ENCODE results near the gene CIAO2B. TPM values are rescaled to one million over a fixed set of nuclear protein-coding genes. Genes with fewer than 3 reads are reported as not detected.

The CIAO2B gene
- total RNA-seq, 1 experiment from 2014 or later: 147 TPM

DNA sequence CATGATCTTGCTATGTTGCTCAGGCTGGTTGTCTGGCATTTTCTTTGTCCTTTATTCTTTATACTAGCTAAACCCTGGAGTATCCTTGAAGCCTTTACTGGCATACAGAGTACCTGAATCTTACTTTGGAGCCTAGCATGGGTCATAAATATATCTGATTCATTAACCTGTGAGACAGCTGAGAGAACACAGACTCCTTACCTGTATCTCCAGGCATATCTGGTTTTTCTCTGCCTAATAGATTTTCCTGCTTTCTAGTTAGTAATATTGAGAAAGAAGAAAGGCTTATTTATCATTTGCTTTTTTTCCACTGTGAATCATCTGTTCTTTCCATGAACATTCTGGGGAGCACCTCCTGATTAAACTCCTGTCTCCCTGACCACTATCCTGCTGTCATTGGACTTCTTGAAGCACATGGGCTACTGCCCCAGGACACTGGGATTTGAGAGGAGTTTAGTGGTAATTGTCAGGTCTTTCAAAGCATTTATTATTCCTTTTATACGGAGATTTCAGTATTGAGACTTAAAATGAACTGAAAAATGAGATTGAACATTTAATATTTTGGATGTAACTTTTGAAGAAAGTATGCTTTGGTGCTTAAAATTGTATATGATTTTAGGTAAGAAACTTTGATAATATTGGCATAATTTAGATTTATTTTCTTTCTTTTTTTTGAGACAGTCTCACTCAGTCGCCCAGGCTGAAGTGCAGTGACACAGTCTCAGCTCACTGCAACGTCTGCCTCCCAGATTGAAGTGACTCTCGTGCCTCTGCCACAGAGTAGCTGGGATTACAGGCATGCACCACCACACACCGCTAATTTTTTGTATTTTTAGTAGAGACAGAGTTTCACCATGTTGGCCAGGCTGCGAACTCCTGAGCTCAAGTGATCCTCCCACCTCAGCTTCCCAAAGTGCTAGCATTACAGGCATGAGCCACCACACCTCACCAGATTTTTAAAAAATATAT is 45.3 kb downstream of the CIAO2B start:
- peak; percentile 35 for DNase-seq (ENCODE audit: low read depth)

DNA sequence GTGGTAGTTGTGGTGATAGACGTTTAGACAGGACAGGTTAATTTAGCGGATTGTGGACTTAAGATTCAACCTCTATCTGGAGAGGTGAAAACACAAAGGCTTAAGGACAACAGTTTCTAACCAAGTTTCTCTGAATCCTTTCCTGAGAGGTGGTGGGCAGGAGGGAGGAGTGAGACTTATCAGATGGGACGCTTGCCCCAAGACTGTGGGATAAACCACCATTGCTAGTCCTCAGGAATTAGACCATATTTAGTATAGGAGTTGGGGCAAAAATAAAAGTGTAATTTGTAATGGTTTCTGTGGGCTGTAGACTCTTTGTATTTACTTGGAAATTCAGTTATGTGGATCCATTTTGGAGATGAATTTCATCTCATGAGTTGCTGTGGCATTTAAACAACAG is 47.3 kb downstream of the CIAO2B start:
- DNase-seq (ENCODE audit: low read depth): no peak

DNA sequence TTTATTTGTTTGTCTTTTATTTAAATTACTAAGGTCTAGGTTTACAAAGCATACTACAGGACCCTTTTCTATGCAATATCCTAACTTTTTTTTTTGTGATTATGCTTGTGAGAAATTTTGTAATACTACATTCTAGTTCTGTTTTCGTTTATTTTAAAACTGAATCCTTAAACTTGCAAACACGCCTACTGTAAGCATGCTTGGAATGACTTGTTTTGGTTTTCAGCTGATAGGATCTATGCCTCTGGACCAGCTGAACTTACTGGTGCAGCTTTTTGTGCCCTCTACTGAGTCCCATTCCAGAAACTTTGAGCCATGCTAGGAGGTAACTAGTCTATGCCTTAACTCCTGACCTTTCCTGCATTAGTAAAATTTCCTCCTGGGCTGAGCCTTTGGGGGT is 47.9 kb downstream of the CIAO2B start:
- no peak for DNase-seq (ENCODE audit: low read depth)

DNA sequence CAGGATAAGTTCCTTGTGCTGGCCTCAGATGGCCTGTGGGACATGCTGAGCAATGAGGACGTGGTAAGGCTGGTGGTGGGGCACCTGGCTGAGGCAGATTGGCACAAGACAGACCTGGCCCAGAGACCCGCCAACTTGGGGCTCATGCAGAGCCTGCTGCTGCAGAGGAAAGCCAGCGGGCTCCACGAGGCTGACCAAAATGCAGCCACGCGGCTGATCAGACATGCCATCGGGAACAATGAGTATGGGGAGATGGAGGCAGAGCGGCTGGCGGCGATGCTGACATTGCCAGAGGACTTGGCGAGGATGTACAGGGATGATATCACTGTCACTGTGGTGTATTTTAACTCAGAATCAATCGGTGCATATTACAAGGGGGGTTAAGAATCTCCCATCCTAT is 48.7 kb downstream of the CIAO2B start:
- no peak for DNase-seq (ENCODE audit: low read depth)

DNA sequence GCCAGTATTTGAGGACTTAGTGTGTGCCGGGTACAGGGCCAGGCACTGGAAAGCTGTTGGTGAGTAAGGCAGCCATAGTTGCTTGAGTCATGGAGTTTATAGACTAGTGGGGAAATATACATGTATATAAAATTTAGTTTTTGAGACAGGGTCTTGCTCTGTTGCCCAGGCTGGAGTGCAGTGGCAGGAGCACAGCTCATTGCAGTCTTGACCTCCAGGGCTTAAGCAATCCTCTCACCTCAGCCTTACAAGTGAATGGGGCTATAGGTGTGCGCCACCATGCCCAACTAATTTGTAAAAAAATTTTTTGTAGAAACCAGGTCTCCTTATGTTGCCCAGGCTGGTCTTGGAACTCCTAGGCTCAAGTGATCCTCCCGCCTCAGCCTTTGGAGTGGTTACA is 51.5 kb downstream of the CIAO2B start:
- DNase-seq (ENCODE audit: low read depth): no peak

Other genes starting within 250 kb of the CIAO2B start
- gene CMTM4, start 237.7 kb downstream of the CIAO2B start, total RNA-seq (2014; rRNA removed): 11.9 and 16.4 TPM in 2 replicates
- 110 and 117 TPM in 2 replicates for gene DYNC1LI2, start 182.8 kb downstream of the CIAO2B start, total RNA-seq (2014; rRNA removed)
- not detected in 2 replicates for gene TERB1, start 132.8 kb downstream of the CIAO2B start, total RNA-seq (2014; rRNA removed)
- gene NAE1, start 103.4 kb downstream of the CIAO2B start, total RNA-seq (2014; rRNA removed): 77.2 and 85.9 TPM in 2 replicates
- not detected in 2 replicates for gene CA7, start 90.0 kb downstream of the CIAO2B start, total RNA-seq (2014; rRNA removed)
- gene PDP2, start 53.9 kb downstream of the CIAO2B start, total RNA-seq (2014; rRNA removed): 8.1 and 10.0 TPM in 2 replicates
- gene CDH16, start 15.5 kb downstream of the CIAO2B start, total RNA-seq (2014; rRNA removed): not detected in 2 replicates
- 1.1 and 1.7 TPM in 2 replicates for gene RRAD, start 8.9 kb downstream of the CIAO2B start, total RNA-seq (2014; rRNA removed)
- 45.8 and 53.4 TPM in 2 replicates for gene CES2, start 1.1 kb upstream of the CIAO2B start, total RNA-seq (2014; rRNA removed)
- gene CES3, start 26.9 kb upstream of the CIAO2B start, total RNA-seq (2014; rRNA removed): 0.75 and 0.96 TPM in 2 replicates
- 0.06 and 0.77 TPM in 2 replicates for gene CES4A, start 54.2 kb upstream of the CIAO2B start, total RNA-seq (2014; rRNA removed)
- 121 and 123 TPM in 2 replicates for gene CBFB, start 94.7 kb upstream of the CIAO2B start, total RNA-seq (2014; rRNA removed)
- gene PHAF1, start 175.5 kb upstream of the CIAO2B start, total RNA-seq (2014; rRNA removed): 16.1 and 24.3 TPM in 2 replicates
- 75.5 and 85.0 TPM in 2 replicates for gene B3GNT9, start 216.6 kb upstream of the CIAO2B start, total RNA-seq (2014; rRNA removed)
- gene TRADD, start 225.5 kb upstream of the CIAO2B start, total RNA-seq (2014; rRNA removed): 31.2 and 46.0 TPM in 2 replicates
- 24.5 and 32.5 TPM in 2 replicates for gene FBXL8, start 225.6 kb upstream of the CIAO2B start, total RNA-seq (2014; rRNA removed)
- gene HSF4, start 230.3 kb upstream of the CIAO2B start, total RNA-seq (2014; rRNA removed): 19.4 and 29.1 TPM in 2 replicates
- gene NOL3, start 236.1 kb upstream of the CIAO2B start, total RNA-seq (2014; rRNA removed): 58.0 and 58.6 TPM in 2 replicates
- gene MATCAP1, start 249.6 kb upstream of the CIAO2B start, total RNA-seq (2014; rRNA removed): 21.5 and 25.8 TPM in 2 replicates

Data from LHCN-M2 (cell line).